ENCODE measurements around the gene SLC18A2. TPM values are rescaled to one million over a fixed set of nuclear protein-coding genes. Genes with fewer than 3 reads are reported as not detected.
A peak's percentile ranks its signal among the peaks of the same experiment; 100 is the strongest.

Gene SLC18A2
- total and polyA plus RNA-seq, 10 of the 15 experiments (the other 5 are each of a cell fraction or from before 2014, with no cell fraction given) = 0.06 to 1.1 (median 0.25) TPM; not detected in 5

DNA sequence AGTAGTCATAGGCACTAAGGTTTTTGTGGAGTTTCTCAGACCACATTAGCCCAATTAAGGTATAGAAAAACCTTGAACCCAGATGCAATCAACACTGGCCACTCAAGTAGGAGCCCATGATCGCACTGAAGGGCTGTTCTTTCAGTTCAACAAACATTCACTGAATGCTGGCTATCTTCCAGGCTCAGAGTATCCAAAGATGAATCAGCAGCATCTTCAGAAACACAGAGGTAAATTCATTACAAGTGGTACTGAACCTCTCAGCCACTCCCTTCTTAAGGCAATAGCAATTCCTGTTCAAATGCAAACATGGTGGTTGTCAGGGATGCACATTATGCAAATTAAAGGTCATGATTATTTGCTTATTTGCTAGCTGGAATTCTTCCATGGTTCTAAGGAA, 26.5 kb upstream of the SLC18A2 start (continued):
- TF ChIP-seq, protein P1, sequence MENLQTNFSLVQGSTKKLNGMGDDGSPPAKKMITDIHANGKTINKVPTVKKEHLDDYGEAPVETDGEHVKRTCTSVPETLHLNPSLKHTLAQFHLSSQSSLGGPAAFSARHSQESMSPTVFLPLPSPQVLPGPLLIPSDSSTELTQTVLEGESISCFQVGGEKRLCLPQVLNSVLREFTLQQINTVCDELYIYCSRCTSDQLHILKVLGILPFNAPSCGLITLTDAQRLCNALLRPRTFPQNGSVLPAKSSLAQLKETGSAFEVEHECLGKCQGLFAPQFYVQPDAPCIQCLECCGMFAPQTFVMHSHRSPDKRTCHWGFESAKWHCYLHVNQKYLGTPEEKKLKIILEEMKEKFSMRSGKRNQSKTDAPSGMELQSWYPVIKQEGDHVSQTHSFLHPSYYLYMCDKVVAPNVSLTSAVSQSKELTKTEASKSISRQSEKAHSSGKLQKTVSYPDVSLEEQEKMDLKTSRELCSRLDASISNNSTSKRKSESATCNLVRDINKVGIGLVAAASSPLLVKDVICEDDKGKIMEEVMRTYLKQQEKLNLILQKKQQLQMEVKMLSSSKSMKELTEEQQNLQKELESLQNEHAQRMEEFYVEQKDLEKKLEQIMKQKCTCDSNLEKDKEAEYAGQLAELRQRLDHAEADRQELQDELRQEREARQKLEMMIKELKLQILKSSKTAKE (IDR thresholded peaks at IDR 0.05; ENCODE audit: low read depth, poor library complexity, severe bottlenecking) = no peak
- no peak for TF ChIP-seq JUND (IDR thresholded peaks at IDR 0.05; ENCODE audit: low read depth, low read length)
- TF ChIP-seq SPI1 (IDR thresholded peaks at IDR 0.05; ENCODE audit: borderline replicate concordance, insufficient read depth, low read depth, low read length) = no peak

DNA sequence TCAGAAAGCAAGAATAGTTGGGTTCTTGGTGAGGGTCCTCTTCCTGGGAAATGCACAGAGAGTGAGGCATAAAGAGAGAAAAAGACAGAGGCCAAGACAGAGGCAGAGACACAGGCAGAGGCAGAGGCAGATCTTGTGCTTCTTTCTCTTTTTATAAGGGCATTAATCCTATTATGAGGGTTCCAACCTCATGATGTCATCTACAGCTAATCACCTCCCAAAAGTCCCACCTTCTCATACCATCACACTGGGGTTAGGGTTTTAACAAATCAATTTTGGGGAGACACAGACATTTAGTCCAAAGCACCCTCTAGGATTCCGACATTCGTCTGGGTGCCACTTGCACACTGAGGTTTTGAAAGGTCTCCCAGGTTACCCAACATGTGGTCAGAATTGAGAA, 25.8 kb upstream of the SLC18A2 start:
- intact Hi-C loops (cut with micrococcal nuclease; ENCODE audit: unreplicated experiment) = loop anchor here (5.0 to 10.0 kb wide), 4 partner anchors 227 to 1027 kb away; no protein-coding TSS in a partner anchor
- no peak overlapping the region for H3K9ac ChIP-seq (ENCODE audit: control insufficient read depth, insufficient read depth, low read length)
- H3K9me3 ChIP-seq (replicated peaks; ENCODE audit: control insufficient read depth, insufficient read depth, low read length) = no peaks in the 10 kb centered on the region; the same call in 2 of the 3 replicates
- TF ChIP-seq ZNF217 (IDR thresholded peaks at IDR 0.05) (no peak), ATF7 (IDR thresholded peaks at IDR 0.05; ENCODE audit: low read depth) (0 out of 2 replicates have a peak, but pooled peaks have one; percentile 24)
- no peak for FAIRE-seq
- peaks cover 3% of the 10 kb centered on the region; the same call in 1 of the 2 replicates for H3K4me1 ChIP-seq (ENCODE audit: control insufficient read depth, insufficient read depth, low read length)
- H3K79me2 ChIP-seq (ENCODE audit: control insufficient read depth, insufficient read depth, low read length) = no peaks in the 10 kb centered on the region
- no peak overlapping the region for H2AFZ ChIP-seq (ENCODE audit: control insufficient read depth, low read depth, low read length)
- ATAC-seq = no peak
- no peak overlapping the region for H3K4me2 ChIP-seq (ENCODE audit: control insufficient read depth, insufficient read depth)
- no TSS peak for BruUV-seq (replicated peaks)
- no peaks in the 10 kb centered on the region for H4K20me1 ChIP-seq (ENCODE audit: control insufficient read depth, insufficient read depth)
- H3K27me3 ChIP-seq (replicated peaks in 1 of 2; ENCODE audit: control insufficient read depth in 2 of 2, insufficient read depth in 2 of 2, low read length in 1 of 2) = no peaks in the 10 kb centered on the region
- ChIA-PET CTCF (interaction anchor here (0.6 to 5.1 kb wide), 8 partner anchors 12 to 1245 kb away, joined by 3 to 136 read pairs (median 16); partner anchors contain the start of gene KCNK18), RAD21 (ENCODE audit: unreplicated experiment) (interaction anchor here (3.3 kb wide), 1 partner anchor 104 kb away, joined by 38 read pairs; no protein-coding TSS in a partner anchor), POLR2A (interaction anchor here (0.6 kb wide), 1 partner anchor 1237 kb away, joined by 3 read pairs; no protein-coding TSS in a partner anchor), SMC1A (ENCODE audit: uncharacterized antibody, unreplicated experiment) (interaction anchor here (1.0 to 4.9 kb wide), 2 partner anchors 105 to 282 kb away, joined by 4 to 44 read pairs; no protein-coding TSS in a partner anchor)
- in situ Hi-C loops (cut with MboI) = no loop called here
- H3K4me3 ChIP-seq = no peak overlapping the region
- WGBS (ENCODE audit: insufficient coverage, insufficient replicate concordance, low lambda C conversion rate, missing lambda C conversion rate) = 41% methylated on average over 2 of the region's 2 CpGs
- DNase-seq (ENCODE audit: low read depth, low spot score) = no peak
- no peaks in the 10 kb centered on the region for H3K36me3 ChIP-seq (ENCODE audit: control insufficient read depth in 2 of 2, insufficient read depth in 2 of 2, low read length in 1 of 2)
- no peak overlapping the region for H3K27ac ChIP-seq (ENCODE audit: control insufficient read depth, insufficient read depth)

All from GM12878 (cell line).